Body of pancreas (tissue), 4 donors: ENCODE results near the gene CCDC51.

ENCODE experiments used
- CTCF ChIP-seq, 7 experiments: fragments of 450-650 bp in 4 of 7; fragments of 200-600 bp in 3 of 7; sonication (generic) in 3 of 7; IDR thresholded peaks; one replicate each; pipeline ENCODE4 v1.5.1; 2016 to 2019; ENCODE audit warnings: antibody characterized with exemption in 7 of 7
- POLR2A ChIP-seq, 3 donors: fragments of 450-650 bp; IDR thresholded peaks; one replicate each; pipeline ENCODE4 v1.6.1; 2016; ENCODE audit warnings: antibody characterized with exemption in 3 of 3, mild to moderate bottlenecking in 2 of 3

GRCh38 chr3:48426944-48427629 is 12.8 kb downstream of the CCDC51 start:
- TF ChIP-seq CTCF (IDR thresholded peaks at IDR 0.05) = no peak
- TF ChIP-seq POLR2A (IDR thresholded peaks at IDR 0.05) = no peak
